NCI-H524 (cell line): ENCODE results near the gene STAT3.
"Not testable (repeated sequence)": the region's sequence is repeated elsewhere in the genome, so short reads cannot be mapped to it uniquely, and the experiment has no call there.

Source experiments
- DNase-seq, 2 experiments: peaks; one replicate each; lab custom pipeline; 2025; lab: John Stamatoyannopoulos, UW

Gene STAT3

GRCh38 chr17:42409523-42410318 lies 21.5 kb upstream of the STAT3 start:
- peak; percentile 98 for DNase-seq

- DNase-seq, result peak; percentile 33 to 64
These were observed 19.8 kb upstream of the STAT3 start for GRCh38 chr17:42408061-42408460.

GRCh38 chr17:42407289-42407836 lies 19.1 kb upstream of the STAT3 start:
- DNase-seq, result peak; percentile 74 to 86

- no peak for DNase-seq
These were observed 18.5 kb upstream of the STAT3 start for GRCh38 chr17:42406615-42407288.

- DNase-seq, result peak; percentile 63 to 83
These were observed 17.8 kb upstream of the STAT3 start for GRCh38 chr17:42405963-42406495.

- DNase-seq, result no peak
These were observed 16.8 kb upstream of the STAT3 start for GRCh38 chr17:42405076-42405475.

- no peak for DNase-seq
These were observed 16.2 kb upstream of the STAT3 start for GRCh38 chr17:42404326-42405055.

GRCh38 chr17:42403150-42403549 lies 14.9 kb upstream of the STAT3 start:
- DNase-seq, result peak; percentile 21 to 66

GRCh38 chr17:42402117-42402516 lies 13.9 kb upstream of the STAT3 start:
- no peak for DNase-seq

GRCh38 chr17:42400844-42401375 lies 12.7 kb upstream of the STAT3 start:
- DNase-seq, result not testable (repeated sequence)

GRCh38 chr17:42399948-42400843 lies 12.0 kb upstream of the STAT3 start:
- peak; percentile 27 to 58 for DNase-seq

- DNase-seq, result peak; percentile 94 to 97
These were observed 10.9 kb upstream of the STAT3 start for GRCh38 chr17:42399121-42399520.

- DNase-seq, result not testable (repeated sequence)
These were observed 7.4 kb upstream of the STAT3 start for GRCh38 chr17:42395601-42396000.

- DNase-seq, result no peak
These were observed 6.6 kb upstream of the STAT3 start for GRCh38 chr17:42394838-42395237.

GRCh38 chr17:42392692-42393415 lies 4.6 kb upstream of the STAT3 start:
- DNase-seq, result no peak

- not testable (repeated sequence) for DNase-seq
These were observed 3.2 kb upstream of the STAT3 start for GRCh38 chr17:42391439-42391838.

- no peak for DNase-seq
These were observed 1.7 kb upstream of the STAT3 start for GRCh38 chr17:42389899-42390298.

- no peak for DNase-seq
These were observed 834 bp upstream of the STAT3 start for GRCh38 chr17:42389135-42389417.

- peak; percentile 64 to 73 for DNase-seq
These were observed 421 bp downstream of the STAT3 start for GRCh38 chr17:42387661-42388380.
